ENCODE measurements around the gene PIGN. TPM values are rescaled to one million over a fixed set of nuclear protein-coding genes. Genes with fewer than 3 reads are reported as not detected.
A peak's percentile ranks its signal among the peaks of the same experiment; 100 is the strongest.

PIGN gene
- total RNA-seq, 1 experiment from 2014 or later, result 29.5 TPM

DNA sequence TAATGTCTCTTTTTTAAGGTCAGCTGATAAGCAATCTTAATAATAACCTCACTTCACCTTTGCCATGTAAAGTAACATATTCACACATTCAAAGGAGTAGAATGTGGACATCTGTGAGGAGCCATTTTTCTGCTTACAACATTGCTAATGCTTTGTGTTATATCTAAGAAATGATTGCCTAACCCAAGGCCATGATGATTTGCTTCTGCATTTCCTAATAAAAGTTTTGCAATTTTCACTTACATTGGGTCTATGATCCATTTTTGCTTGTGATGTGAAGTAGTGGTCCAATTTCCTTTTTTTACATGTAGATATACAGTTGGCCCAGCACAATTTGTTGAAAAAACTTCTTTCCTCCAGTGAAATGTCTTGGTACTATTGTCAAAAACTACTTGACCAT lies 22.2 kb upstream of the PIGN start:
- Mint-ChIP-seq H3K4me3 (ENCODE audit: unreplicated experiment) (no peak overlapping the region), H3K27me3 (ENCODE audit: insufficient read depth, unreplicated experiment) (no peaks in the 10 kb centered on the region), H3K9me3 (ENCODE audit: unreplicated experiment) (peaks cover 7% of the 10 kb centered on the region), H3K4me1 (ENCODE audit: insufficient read depth, unreplicated experiment) (peaks cover 6% of the 10 kb centered on the region), H3K36me3 (ENCODE audit: insufficient read depth, unreplicated experiment) (no peaks in the 10 kb centered on the region), H3K27ac (ENCODE audit: low read depth, unreplicated experiment) (no peak overlapping the region)
- ChIA-PET CTCF (interaction anchor here (0.6 to 2.0 kb wide), 3 partner anchors 11 to 41 kb away, joined by 3 to 8 read pairs (median 3); no protein-coding TSS in a partner anchor), POLR2A (interaction anchor here (0.6 to 2.2 kb wide), 4 partner anchors 9 to 41 kb away, joined by 5 to 6 read pairs (median 6); partner anchors contain the start of genes PIGN and RELCH)
- TF ChIP-seq, protein P1, sequence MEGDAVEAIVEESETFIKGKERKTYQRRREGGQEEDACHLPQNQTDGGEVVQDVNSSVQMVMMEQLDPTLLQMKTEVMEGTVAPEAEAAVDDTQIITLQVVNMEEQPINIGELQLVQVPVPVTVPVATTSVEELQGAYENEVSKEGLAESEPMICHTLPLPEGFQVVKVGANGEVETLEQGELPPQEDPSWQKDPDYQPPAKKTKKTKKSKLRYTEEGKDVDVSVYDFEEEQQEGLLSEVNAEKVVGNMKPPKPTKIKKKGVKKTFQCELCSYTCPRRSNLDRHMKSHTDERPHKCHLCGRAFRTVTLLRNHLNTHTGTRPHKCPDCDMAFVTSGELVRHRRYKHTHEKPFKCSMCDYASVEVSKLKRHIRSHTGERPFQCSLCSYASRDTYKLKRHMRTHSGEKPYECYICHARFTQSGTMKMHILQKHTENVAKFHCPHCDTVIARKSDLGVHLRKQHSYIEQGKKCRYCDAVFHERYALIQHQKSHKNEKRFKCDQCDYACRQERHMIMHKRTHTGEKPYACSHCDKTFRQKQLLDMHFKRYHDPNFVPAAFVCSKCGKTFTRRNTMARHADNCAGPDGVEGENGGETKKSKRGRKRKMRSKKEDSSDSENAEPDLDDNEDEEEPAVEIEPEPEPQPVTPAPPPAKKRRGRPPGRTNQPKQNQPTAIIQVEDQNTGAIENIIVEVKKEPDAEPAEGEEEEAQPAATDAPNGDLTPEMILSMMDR (IDR thresholded peaks at IDR 0.05; ENCODE audit: unreplicated experiment), result no peak
- DNase-seq (ENCODE audit: unreplicated experiment), result peak; percentile 5
- no TSS peak for BruUV-seq (replicated peaks)
- intact Hi-C loops (cut with micrococcal nuclease), result no loop called here

DNA sequence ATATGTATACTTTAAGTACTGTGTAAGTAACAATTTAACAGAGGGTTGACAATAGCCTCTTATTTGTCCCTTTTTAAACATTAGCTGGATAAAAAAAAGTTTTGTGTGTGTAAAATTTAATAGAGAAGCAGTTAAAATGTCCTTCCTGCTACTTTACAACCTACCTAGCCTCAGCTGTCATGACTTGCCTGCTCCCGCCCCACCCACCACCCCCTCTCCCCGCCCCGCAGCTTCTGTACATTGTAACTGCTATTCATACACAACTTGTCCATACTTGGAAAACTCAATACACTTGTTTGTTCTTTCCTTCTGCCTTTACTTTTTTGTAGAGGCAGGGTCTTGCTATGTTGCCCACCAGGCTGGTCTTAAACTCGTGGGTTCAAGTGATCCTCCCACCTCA lies 19.7 kb upstream of the PIGN start:
- Mint-ChIP-seq H3K36me3 (ENCODE audit: insufficient read depth, unreplicated experiment) (peaks cover 6% of the 10 kb centered on the region), H3K4me3 (ENCODE audit: unreplicated experiment) (no peak overlapping the region), H3K9me3 (ENCODE audit: unreplicated experiment) (peaks cover 14% of the 10 kb centered on the region), H3K4me1 (ENCODE audit: insufficient read depth, unreplicated experiment) (peaks cover 6% of the 10 kb centered on the region), H3K27ac (ENCODE audit: low read depth, unreplicated experiment) (no peak overlapping the region), H3K27me3 (ENCODE audit: insufficient read depth, unreplicated experiment) (no peaks in the 10 kb centered on the region)
- intact Hi-C loops (cut with micrococcal nuclease), result no loop called here
- TF ChIP-seq, protein P1 (IDR thresholded peaks at IDR 0.05; ENCODE audit: unreplicated experiment), result no peak
- no TSS peak for BruUV-seq (replicated peaks)
- DNase-seq (ENCODE audit: unreplicated experiment), result no peak
- ChIA-PET CTCF (interaction anchor here (0.6 kb wide), 1 partner anchor 74 kb away, joined by 3 read pairs; no protein-coding TSS in a partner anchor), POLR2A (interaction anchor here (0.6 to 1.6 kb wide), 2 partner anchors 19 to 27 kb away, joined by 3 to 6 read pairs; partner anchors contain the start of genes PIGN and RELCH)

DNA sequence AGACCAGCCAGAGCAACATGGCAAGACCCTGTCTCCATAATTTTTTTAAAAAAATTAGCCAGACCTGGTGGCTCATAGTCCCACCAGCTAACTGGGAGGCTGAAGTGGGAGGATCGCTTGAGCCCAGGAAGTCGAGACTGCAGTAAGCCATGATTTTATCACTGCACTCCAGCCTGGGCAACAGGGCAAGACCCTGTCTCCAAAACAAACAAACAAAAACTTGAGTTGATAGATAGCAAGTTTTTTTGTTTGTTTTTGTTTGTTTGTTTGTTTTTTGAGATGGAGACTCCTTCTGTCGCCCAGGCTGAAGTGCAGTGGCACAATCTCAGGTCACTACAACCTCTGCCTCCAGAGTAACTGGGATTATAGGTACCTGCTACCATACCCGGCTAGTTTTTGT lies 19.0 kb upstream of the PIGN start:
- Mint-ChIP-seq H3K36me3 (ENCODE audit: insufficient read depth, unreplicated experiment) (peaks cover 6% of the 10 kb centered on the region), H3K9me3 (ENCODE audit: unreplicated experiment) (peaks cover 14% of the 10 kb centered on the region), H3K27me3 (ENCODE audit: insufficient read depth, unreplicated experiment) (no peaks in the 10 kb centered on the region), H3K27ac (ENCODE audit: low read depth, unreplicated experiment) (no peak overlapping the region), H3K4me1 (ENCODE audit: insufficient read depth, unreplicated experiment) (peaks cover 6% of the 10 kb centered on the region), H3K4me3 (ENCODE audit: unreplicated experiment) (no peak overlapping the region)
- BruUV-seq (replicated peaks), result no TSS peak
- TF ChIP-seq, protein P1 (IDR thresholded peaks at IDR 0.05; ENCODE audit: unreplicated experiment), result no peak
- ChIA-PET CTCF (no interaction called here), POLR2A (interaction anchor here (0.6 to 1.8 kb wide), 2 partner anchors 18 to 28 kb away, joined by 3 to 9 read pairs; partner anchors contain the start of genes PIGN and RELCH)
- intact Hi-C loops (cut with micrococcal nuclease), result no loop called here
- no peak for DNase-seq (ENCODE audit: unreplicated experiment)

DNA sequence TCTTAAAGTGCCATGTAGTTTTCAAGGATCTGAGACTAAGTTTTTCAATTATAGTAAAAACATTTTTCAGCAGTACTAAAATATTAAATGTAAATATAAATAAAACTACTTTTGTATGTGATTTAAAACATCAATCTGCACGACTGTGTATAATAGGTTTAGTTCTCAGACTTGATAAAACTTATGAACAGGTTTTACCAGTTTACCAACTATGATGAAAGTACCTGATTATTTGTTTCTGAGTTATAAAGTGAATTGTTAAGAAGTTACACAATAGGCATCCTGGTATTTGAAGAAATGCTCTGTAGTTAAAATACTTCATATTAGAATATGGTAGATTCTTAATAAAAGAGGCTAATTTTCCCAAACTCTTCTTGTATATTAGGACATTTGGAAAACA lies 15.0 kb upstream of the PIGN start:
- Mint-ChIP-seq H3K9me3 (ENCODE audit: unreplicated experiment) (peaks cover 7% of the 10 kb centered on the region), H3K36me3 (ENCODE audit: insufficient read depth, unreplicated experiment) (peaks cover 6% of the 10 kb centered on the region), H3K4me3 (ENCODE audit: unreplicated experiment) (no peak overlapping the region), H3K27ac (ENCODE audit: low read depth, unreplicated experiment) (no peak overlapping the region), H3K27me3 (ENCODE audit: insufficient read depth, unreplicated experiment) (no peaks in the 10 kb centered on the region), H3K4me1 (ENCODE audit: insufficient read depth, unreplicated experiment) (peaks cover 16% of the 10 kb centered on the region)
- intact Hi-C loops (cut with micrococcal nuclease), result no loop called here
- DNase-seq (ENCODE audit: unreplicated experiment), result no peak
- ChIA-PET CTCF (interaction anchor here (0.6 to 2.6 kb wide), 2 partner anchors 48 to 109 kb away, joined by 4 to 11 read pairs; no protein-coding TSS in a partner anchor), POLR2A (interaction anchor here (0.6 to 5.8 kb wide), 6 partner anchors 7 to 47 kb away, joined by 3 to 146 read pairs (median 8); partner anchors contain the start of genes PIGN and RELCH)
- BruUV-seq (replicated peaks), result no TSS peak
- TF ChIP-seq, protein P1 (IDR thresholded peaks at IDR 0.05; ENCODE audit: unreplicated experiment), result no peak

All from MCF 10A (cell line).